HepG2 (cell line): Measurements from ENCODE around the gene ORC1. TPM values are rescaled to one million over a fixed set of nuclear protein-coding genes. Genes with fewer than 3 reads are reported as not detected.
A peak's percentile ranks its signal among the peaks of the same experiment; 100 is the strongest.

Experiments
- ATRX ChIP-seq: sonication (generic); formaldehyde crosslinking; IDR thresholded peaks from 2 replicates; pipeline ENCODE4 v1.4.0; 2020; ENCODE audit warnings: missing genetic modification reagents, borderline replicate concordance
- GATAD2A ChIP-seq: IDR thresholded peaks from 2 replicates; pipeline ENCODE4 v1.6.1; 2016
- HMGA1 ChIP-seq: sonication (generic); formaldehyde crosslinking; conservative IDR thresholded peaks from 2 replicates; pipeline ENCODE4 v1.4.0; 2020; ENCODE audit warnings: missing genetic modification reagents
- HNF4A ChIP-seq: sonication (generic); formaldehyde crosslinking; IDR thresholded peaks from 2 replicates; pipeline ENCODE4 v1.4.0; 2020; ENCODE audit warnings: missing genetic modification reagents
- HNRNPK ChIP-seq: fragments of 200-400 bp; formaldehyde crosslinking; IDR thresholded peaks from 2 replicates; pipeline ENCODE4 v1.6.1; 2018; ENCODE audit warnings: low read length, low read depth, moderate library complexity, mild to moderate bottlenecking; ENCODE audit not compliant: poor library complexity, severe bottlenecking
- HOXA7 ChIP-seq: sonication (generic); formaldehyde crosslinking; IDR thresholded peaks from 2 replicates; pipeline ENCODE4 v1.8.1; 2022; ENCODE audit warnings: mild to moderate bottlenecking, missing genetic modification reagents, moderate library complexity
- MEIS1 ChIP-seq: sonication (generic); formaldehyde crosslinking; IDR thresholded peaks from 2 replicates; pipeline ENCODE4 v1.9.0; 2021; ENCODE audit warnings: mild to moderate bottlenecking, missing genetic modification reagents, moderate library complexity, borderline replicate concordance
- MIER3 ChIP-seq: IDR thresholded peaks from 2 replicates; pipeline ENCODE4 v1.6.1; 2016; ENCODE audit warnings: missing compliant biosample characterization, borderline replicate concordance
- MXD4 ChIP-seq: IDR thresholded peaks from 2 replicates; pipeline ENCODE4 v1.6.1; 2016; ENCODE audit warnings: mild to moderate bottlenecking, missing biosample characterization, missing genetic modification reagents
- NFKB2 ChIP-seq: sonication (generic); formaldehyde crosslinking; IDR thresholded peaks from 2 replicates; pipeline ENCODE4 v1.4.0; 2020; ENCODE audit warnings: missing genetic modification reagents, borderline replicate concordance
- PCBP1 ChIP-seq: fragments of 200-400 bp; formaldehyde crosslinking; IDR thresholded peaks from 2 replicates; pipeline ENCODE4 v1.6.1; 2017; ENCODE audit warnings: mild to moderate bottlenecking, low read depth, low read length, borderline replicate concordance
- POLR2A ChIP-seq, 2 experiments: IDR thresholded peaks; 2 replicates each; pipeline ENCODE4 v1.6.1; 2011; ENCODE audit warnings: low read depth in 2 of 2, low read length in 2 of 2, mild to moderate bottlenecking in 1 of 2, moderate library complexity in 1 of 2; ENCODE audit not compliant: insufficient read depth in 1 of 2
- RELA ChIP-seq: sonication (generic); formaldehyde crosslinking; IDR thresholded peaks from 2 replicates; pipeline ENCODE4 v1.4.0; 2020; ENCODE audit warnings: missing genetic modification reagents
- TAF1 ChIP-seq: sonication (generic); formaldehyde crosslinking; IDR thresholded peaks from 2 replicates; pipeline ENCODE4 v1.4.0; 2020; ENCODE audit warnings: missing genetic modification reagents
- TARDBP ChIP-seq: sonication (generic); formaldehyde crosslinking; IDR thresholded peaks from 2 replicates; pipeline ENCODE4 v1.8.0; 2022; ENCODE audit warnings: mild to moderate bottlenecking, missing genetic modification reagents
- TGIF2 ChIP-seq: IDR thresholded peaks from 2 replicates; pipeline ENCODE4 v1.6.1; 2016; ENCODE audit warnings: control low read depth, missing compliant biosample characterization
- ZBTB3 ChIP-seq: sonication (generic); formaldehyde crosslinking; IDR thresholded peaks from 2 replicates; pipeline ENCODE4 v1.4.0; 2020; ENCODE audit warnings: low read depth, mild to moderate bottlenecking, moderate library complexity, missing genetic modification reagents, borderline replicate concordance
- ZNF136 ChIP-seq: sonication (generic); formaldehyde crosslinking; IDR thresholded peaks from 2 replicates; pipeline ENCODE4 v1.8.1; 2022; ENCODE audit warnings: low read depth, mild to moderate bottlenecking, moderate library complexity, missing genetic modification reagents
- ZNF44 ChIP-seq: sonication (generic); formaldehyde crosslinking; IDR thresholded peaks from 2 replicates; pipeline ENCODE4 v1.5.1; 2020; ENCODE audit warnings: mild to moderate bottlenecking, missing genetic modification reagents
- ZNF790 ChIP-seq: sonication (generic); formaldehyde crosslinking; IDR thresholded peaks from 2 replicates; pipeline ENCODE4 v1.8.0; 2022; ENCODE audit warnings: missing genetic modification reagents, mild to moderate bottlenecking, borderline replicate concordance
- ZNF816 ChIP-seq: sonication (generic); formaldehyde crosslinking; IDR thresholded peaks from 2 replicates; pipeline ENCODE4 v1.8.0; 2022; ENCODE audit warnings: missing genetic modification reagents, mild to moderate bottlenecking, borderline replicate concordance
- polyA plus RNA-seq, 8 experiments: library from polyadenylated mRNA; depleted of rRNA in 3 of 8; stranded (reverse) in 7 of 8; unstranded in 1 of 8; fragments of >200 nt; fragmentation: Illumina TruSeq in 4 of 8; extraction: Trizol in 4 of 8; gene quantifications; 2 replicates each; pipeline versions ENCODE4 v1.2.1 to v1.2.3, GENCODE V29; 2011 to 2016; ENCODE audit warnings: low read depth in 4 of 8, missing spikeins in 1 of 8, mixed read lengths in 1 of 8; ENCODE audit not compliant: insufficient read depth in 1 of 8
- total RNA-seq, 5 experiments: library from RNA; depleted of rRNA; stranded (reverse); fragments of >200 nt; fragmentation: Illumina TruSeq; extraction: Trizol; gene quantifications; 2 replicates each; pipeline ENCODE4 v1.2.3, GENCODE V29; 2016; ENCODE audit warnings: low read depth in 1 of 5
- TF ChIP-seq, protein P1 (sequence below): sonication (generic); formaldehyde crosslinking; IDR thresholded peaks from 2 replicates; pipeline ENCODE4 v1.4.0; 2020; ENCODE audit warnings: low read depth, missing genetic modification reagents
- TF ChIP-seq, protein P2 (sequence below): sonication (generic); formaldehyde crosslinking; IDR thresholded peaks from 2 replicates; pipeline ENCODE4 v1.4.0; 2020; ENCODE audit warnings: missing genetic modification reagents
- TF ChIP-seq, protein P3 (sequence below): IDR thresholded peaks from 2 replicates; pipeline ENCODE4 v1.6.1; 2016; ENCODE audit warnings: low read depth, control low read depth

Gene ORC1
- total and polyA plus RNA-seq, 2 of the 13 experiments (the other 11 are each of a cell fraction or from before 2014, with no cell fraction given): 7.0 to 23.5 TPM

DNA sequence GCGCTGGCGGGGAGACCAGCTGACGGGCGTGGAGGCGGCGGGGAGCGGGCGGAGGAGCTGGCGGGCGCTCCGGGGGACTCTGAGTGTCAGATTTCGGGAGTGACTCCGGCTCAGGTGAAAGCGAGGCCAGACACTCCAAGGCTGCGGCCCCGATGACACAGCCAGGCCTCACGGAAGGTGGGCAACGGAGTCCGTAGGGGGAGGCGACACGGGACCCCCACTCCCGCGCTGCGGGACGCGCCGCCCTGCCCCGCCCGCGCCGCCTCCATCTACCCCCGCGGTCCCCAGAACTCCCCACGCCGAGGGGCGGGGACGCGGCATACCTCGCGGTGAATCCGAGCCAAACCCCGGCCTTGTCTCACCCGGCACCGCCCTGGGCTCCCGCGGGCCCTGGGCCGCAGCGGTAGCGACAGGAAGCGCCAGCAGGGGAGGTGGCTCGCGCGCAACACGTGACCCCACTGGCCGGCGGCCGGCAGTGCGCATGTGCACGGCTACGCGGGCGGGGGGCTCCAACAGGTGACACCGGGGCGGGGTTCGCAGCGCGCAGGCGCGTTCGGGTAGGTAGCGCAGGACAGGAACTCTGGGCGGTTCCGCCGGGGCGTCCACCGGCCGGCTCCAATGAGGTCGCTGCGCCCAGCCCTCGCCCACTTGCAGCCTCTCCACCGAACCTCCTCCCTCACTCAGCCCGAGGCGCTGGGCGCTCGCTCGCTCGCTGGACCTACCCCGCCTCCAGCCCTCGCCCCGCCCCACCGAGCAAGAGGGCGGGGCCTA is 38.3 kb downstream of the ORC1 start, which contains the start of gene CC2D1B (continued):
- TF ChIP-seq, protein P1, sequence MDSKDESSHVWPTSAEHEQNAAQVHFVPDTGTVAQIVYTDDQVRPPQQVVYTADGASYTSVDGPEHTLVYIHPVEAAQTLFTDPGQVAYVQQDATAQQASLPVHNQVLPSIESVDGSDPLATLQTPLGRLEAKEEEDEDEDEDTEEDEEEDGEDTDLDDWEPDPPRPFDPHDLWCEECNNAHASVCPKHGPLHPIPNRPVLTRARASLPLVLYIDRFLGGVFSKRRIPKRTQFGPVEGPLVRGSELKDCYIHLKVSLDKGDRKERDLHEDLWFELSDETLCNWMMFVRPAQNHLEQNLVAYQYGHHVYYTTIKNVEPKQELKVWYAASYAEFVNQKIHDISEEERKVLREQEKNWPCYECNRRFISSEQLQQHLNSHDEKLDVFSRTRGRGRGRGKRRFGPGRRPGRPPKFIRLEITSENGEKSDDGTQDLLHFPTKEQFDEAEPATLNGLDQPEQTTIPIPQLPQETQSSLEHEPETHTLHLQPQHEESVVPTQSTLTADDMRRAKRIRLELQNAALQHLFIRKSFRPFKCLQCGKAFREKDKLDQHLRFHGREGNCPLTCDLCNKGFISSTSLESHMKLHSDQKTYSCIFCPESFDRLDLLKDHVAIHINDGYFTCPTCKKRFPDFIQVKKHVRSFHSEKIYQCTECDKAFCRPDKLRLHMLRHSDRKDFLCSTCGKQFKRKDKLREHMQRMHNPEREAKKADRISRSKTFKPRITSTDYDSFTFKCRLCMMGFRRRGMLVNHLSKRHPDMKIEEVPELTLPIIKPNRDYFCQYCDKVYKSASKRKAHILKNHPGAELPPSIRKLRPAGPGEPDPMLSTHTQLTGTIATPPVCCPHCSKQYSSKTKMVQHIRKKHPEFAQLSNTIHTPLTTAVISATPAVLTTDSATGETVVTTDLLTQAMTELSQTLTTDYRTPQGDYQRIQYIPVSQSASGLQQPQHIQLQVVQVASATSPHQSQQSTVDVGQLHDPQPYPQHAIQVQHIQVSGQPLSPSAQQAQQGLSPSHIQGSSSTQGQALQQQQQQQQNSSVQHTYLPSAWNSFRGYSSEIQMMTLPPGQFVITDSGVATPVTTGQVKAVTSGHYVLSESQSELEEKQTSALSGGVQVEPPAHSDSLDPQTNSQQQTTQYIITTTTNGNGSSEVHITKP: no peak
- TF ChIP-seq ZNF44 (CRISPR knock-in tag) (no peak), MEIS1 (CRISPR knock-in tag) (peak; percentile 87), HMGA1 (CRISPR knock-in tag) (no peak), ZNF136 (CRISPR knock-in tag) (no peak), ZNF790 (CRISPR knock-in tag) (peak; percentile 56; the same call in 1 of the 2 replicates), HNRNPK (peak; percentile 58), RELA (no peak), MXD4 (CRISPR knock-in tag) (0 out of 2 replicates have a peak, but pooled peaks have one; percentile 54), POLR2A (IDR thresholded peaks at IDR 0.05; ENCODE audit: insufficient read depth in 1 of 2, low read depth in 2 of 2, low read length in 2 of 2) (peak; percentile 82 to 93), HNF4A (CRISPR knock-in tag) (no peak; the same call in 1 of the 2 replicates), ZNF816 (CRISPR knock-in tag) (peak; percentile 76; the same call in 1 of the 2 replicates), TAF1 (peak; percentile 92), TGIF2 (CRISPR knock-in tag) (peak; percentile 78), ZBTB3 (CRISPR knock-in tag) (peak; percentile 52; the same call in 1 of the 2 replicates), HOXA7 (CRISPR knock-in tag) (no peak), ATRX (CRISPR knock-in tag) (no peak), MIER3 (CRISPR knock-in tag) (no peak), NFKB2 (peak; percentile 94; the same call in 1 of the 2 replicates), PCBP1 (no peak), GATAD2A (no peak), TARDBP (CRISPR knock-in tag) (no peak)
- TF ChIP-seq, protein P2, sequence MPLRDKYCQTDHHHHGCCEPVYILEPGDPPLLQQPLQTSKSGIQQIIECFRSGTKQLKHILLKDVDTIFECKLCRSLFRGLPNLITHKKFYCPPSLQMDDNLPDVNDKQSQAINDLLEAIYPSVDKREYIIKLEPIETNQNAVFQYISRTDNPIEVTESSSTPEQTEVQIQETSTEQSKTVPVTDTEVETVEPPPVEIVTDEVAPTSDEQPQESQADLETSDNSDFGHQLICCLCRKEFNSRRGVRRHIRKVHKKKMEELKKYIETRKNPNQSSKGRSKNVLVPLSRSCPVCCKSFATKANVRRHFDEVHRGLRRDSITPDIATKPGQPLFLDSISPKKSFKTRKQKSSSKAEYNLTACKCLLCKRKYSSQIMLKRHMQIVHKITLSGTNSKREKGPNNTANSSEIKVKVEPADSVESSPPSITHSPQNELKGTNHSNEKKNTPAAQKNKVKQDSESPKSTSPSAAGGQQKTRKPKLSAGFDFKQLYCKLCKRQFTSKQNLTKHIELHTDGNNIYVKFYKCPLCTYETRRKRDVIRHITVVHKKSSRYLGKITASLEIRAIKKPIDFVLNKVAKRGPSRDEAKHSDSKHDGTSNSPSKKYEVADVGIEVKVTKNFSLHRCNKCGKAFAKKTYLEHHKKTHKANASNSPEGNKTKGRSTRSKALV (CRISPR knock-in tag): peak; percentile 79
- TF ChIP-seq, protein P3, sequence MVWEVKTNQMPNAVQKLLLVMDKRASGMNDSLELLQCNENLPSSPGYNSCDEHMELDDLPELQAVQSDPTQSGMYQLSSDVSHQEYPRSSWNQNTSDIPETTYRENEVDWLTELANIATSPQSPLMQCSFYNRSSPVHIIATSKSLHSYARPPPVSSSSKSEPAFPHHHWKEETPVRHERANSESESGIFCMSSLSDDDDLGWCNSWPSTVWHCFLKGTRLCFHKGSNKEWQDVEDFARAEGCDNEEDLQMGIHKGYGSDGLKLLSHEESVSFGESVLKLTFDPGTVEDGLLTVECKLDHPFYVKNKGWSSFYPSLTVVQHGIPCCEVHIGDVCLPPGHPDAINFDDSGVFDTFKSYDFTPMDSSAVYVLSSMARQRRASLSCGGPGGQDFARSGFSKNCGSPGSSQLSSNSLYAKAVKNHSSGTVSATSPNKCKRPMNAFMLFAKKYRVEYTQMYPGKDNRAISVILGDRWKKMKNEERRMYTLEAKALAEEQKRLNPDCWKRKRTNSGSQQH (CRISPR knock-in tag): peak; percentile 85; the same call in 1 of the 2 replicates
